ENCODE data around the gene PARD3B. TPM values are rescaled to one million over a fixed set of nuclear protein-coding genes. Genes with fewer than 3 reads are reported as not detected.

Gene PARD3B
- total RNA-seq, 1 donor from 2014 or later: 18.4 TPM

DNA sequence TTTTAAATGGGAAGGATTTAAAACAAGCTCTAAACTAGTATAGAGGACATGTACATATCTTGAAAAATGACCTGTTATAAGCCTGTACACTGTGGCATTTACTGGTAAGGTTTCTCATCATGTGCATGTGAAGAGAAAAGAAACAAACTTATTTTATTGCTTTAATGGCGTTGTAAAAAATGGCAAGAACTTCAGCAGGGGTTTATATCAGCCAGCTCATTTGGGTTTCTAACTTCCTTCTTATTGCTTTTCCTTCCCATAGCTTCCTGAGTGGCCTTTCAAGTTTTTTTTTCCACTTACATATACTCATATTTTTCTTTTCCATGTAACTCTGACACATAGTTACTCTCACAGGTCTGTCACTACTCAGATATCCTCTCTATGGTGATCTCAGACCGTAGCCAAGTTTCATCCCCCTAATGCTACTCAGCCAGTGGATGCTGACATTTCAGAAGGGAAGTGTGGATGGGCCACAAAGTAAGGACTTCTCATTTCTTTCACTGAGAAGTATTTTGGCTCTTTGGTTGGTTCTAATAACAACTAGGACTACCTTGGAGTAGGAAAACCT lies 198.2 kb downstream of the PARD3B start:
- Mint-ChIP-seq H3K4me1 (no peaks in the 10 kb centered on the region), H3K4me3 (no peak overlapping the region), H3K36me3 (ENCODE audit: low read depth) (peaks cover 16% of the 10 kb centered on the region), H3K27me3 (ENCODE audit: low read depth) (no peaks in the 10 kb centered on the region), H3K9me3 (peaks cover 16% of the 10 kb centered on the region), H3K27ac (ENCODE audit: unreplicated experiment) (no peak overlapping the region)
- no peak for DNase-seq (ENCODE audit: low read depth, low spot score)
- TF ChIP-seq CTCF (conservative IDR thresholded peaks at IDR 0.05): no peak

DNA sequence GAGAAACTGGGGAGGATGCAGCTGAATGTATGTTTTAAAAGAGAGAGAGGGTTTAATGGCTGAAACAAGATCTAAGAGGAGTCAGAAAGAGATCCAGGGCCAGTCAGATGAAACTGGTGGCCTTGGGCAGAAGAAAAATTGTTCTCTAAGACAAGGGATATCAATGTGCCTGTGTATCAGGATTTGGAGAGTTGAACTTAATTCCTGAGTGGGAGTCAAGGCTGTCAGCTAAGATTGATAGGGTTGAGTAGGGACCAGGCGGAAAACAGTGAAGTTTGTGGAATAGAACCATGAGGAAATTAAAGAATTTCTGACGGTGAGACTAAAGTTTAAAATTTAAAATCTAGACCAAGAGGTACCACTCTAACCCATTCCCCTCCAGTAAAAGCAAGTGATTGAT lies 199.2 kb downstream of the PARD3B start:
- Mint-ChIP-seq H3K9me3 (peaks cover 12% of the 10 kb centered on the region), H3K27ac (ENCODE audit: unreplicated experiment) (no peak overlapping the region), H3K4me3 (no peak overlapping the region), H3K36me3 (ENCODE audit: low read depth) (peaks cover 13% of the 10 kb centered on the region), H3K27me3 (ENCODE audit: low read depth) (no peaks in the 10 kb centered on the region), H3K4me1 (no peaks in the 10 kb centered on the region)
- TF ChIP-seq CTCF (conservative IDR thresholded peaks at IDR 0.05): no peak
- no peak for DNase-seq (ENCODE audit: low read depth, low spot score)

DNA sequence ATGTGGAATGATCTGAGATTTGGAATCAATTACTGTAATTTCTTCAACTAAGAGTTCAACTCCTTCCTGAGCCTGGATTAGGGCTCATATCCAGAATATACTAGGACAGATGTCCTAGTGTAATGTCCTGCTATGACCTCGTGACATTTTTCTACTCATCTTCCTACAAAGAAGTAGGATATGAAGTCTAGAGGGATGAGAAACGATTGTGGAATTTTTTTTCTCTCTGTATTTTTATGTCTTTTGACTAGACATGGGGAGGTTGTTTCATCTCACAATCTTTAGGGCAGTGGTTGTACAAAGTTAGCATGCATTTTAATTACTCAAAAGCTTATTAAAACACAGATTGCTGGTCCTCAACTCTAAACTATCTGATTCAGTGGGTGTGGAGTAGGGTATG lies 203.0 kb downstream of the PARD3B start:
- Mint-ChIP-seq H3K27me3 (ENCODE audit: low read depth) (no peaks in the 10 kb centered on the region), H3K9me3 (peaks cover 5% of the 10 kb centered on the region), H3K4me1 (no peaks in the 10 kb centered on the region), H3K27ac (ENCODE audit: unreplicated experiment) (no peak overlapping the region), H3K4me3 (no peak overlapping the region), H3K36me3 (ENCODE audit: low read depth) (peaks cover 5% of the 10 kb centered on the region)
- DNase-seq (ENCODE audit: low read depth, low spot score): no peak
- TF ChIP-seq CTCF (conservative IDR thresholded peaks at IDR 0.05): no peak

GRCh38 chr2:204749319-204749718 lies 204.0 kb downstream of the PARD3B start:
- Mint-ChIP-seq H3K4me1 (no peaks in the 10 kb centered on the region), H3K4me3 (no peak overlapping the region), H3K27ac (ENCODE audit: unreplicated experiment) (no peak overlapping the region), H3K36me3 (ENCODE audit: low read depth) (peaks cover 5% of the 10 kb centered on the region), H3K27me3 (ENCODE audit: low read depth) (no peaks in the 10 kb centered on the region), H3K9me3 (peaks cover 5% of the 10 kb centered on the region)
- no peak for DNase-seq (ENCODE audit: low read depth, low spot score)
- no peak for TF ChIP-seq CTCF (conservative IDR thresholded peaks at IDR 0.05)

- no peak for DNase-seq (ENCODE audit: low read depth, low spot score)
- H3K4me3 Mint-ChIP-seq: no peak overlapping the region
- H3K36me3 Mint-ChIP-seq (ENCODE audit: low read depth): peaks cover 5% of the 10 kb centered on the region
- no peak overlapping the region for H3K27ac Mint-ChIP-seq (ENCODE audit: unreplicated experiment)
- no peaks in the 10 kb centered on the region for H3K27me3 Mint-ChIP-seq (ENCODE audit: low read depth)
- H3K9me3 Mint-ChIP-seq: peaks cover 5% of the 10 kb centered on the region
- H3K4me1 Mint-ChIP-seq: no peaks in the 10 kb centered on the region
- no peak for TF ChIP-seq CTCF (conservative IDR thresholded peaks at IDR 0.05)
Measured at GRCh38 chr2:204750389-204750788, 205.1 kb downstream of the PARD3B start.

Measured in neural crest cell (in vitro differentiated cells).